Inferior parietal cortex (tissue), 1 donor: Measurements from ENCODE around the gene CSMD2.
"Not testable (repeated sequence)": the region's sequence is repeated elsewhere in the genome, so short reads cannot be mapped to it uniquely, and the experiment has no call there.

ENCODE experiments used
- DNase-seq: peaks from one replicate; pipeline ENCODE4 v3.0.0-alpha.2; 2016; ENCODE audit errors: extremely low spot score

The CSMD2 gene

GRCh38 chr1:34164771-34165391 is at the start of gene CSMD2:
Gene CSMD2 (minus strand): TSS chr1:34165230. CDS start chr1:34165097, 133 bp downstream.
- peak; percentile 72 for DNase-seq

GRCh38 chr1:34213956-34214355 is 48.9 kb upstream of the CSMD2 start:
- no peak for DNase-seq

GRCh38 chr1:34212673-34213072 is 47.6 kb upstream of the CSMD2 start:
- no peak for DNase-seq

GRCh38 chr1:34199927-34200326 is 34.9 kb upstream of the CSMD2 start:
- DNase-seq: no peak

- DNase-seq: no peak
Observed at GRCh38 chr1:34192621-34193020, 27.6 kb upstream of the CSMD2 start.

- DNase-seq: no peak
Observed at GRCh38 chr1:34190692-34191091, 25.7 kb upstream of the CSMD2 start.

- DNase-seq: no peak
Observed at GRCh38 chr1:34188985-34189384, 24.0 kb upstream of the CSMD2 start.

GRCh38 chr1:34188418-34188817 is 23.4 kb upstream of the CSMD2 start:
- DNase-seq: no peak

- no peak for DNase-seq
Observed at GRCh38 chr1:34186741-34187494, 21.9 kb upstream of the CSMD2 start.

- not testable (repeated sequence) for DNase-seq
Observed at GRCh38 chr1:34183381-34183780, 18.4 kb upstream of the CSMD2 start.

GRCh38 chr1:34178072-34178471 is 13.0 kb upstream of the CSMD2 start:
- DNase-seq: no peak

GRCh38 chr1:34176830-34177603 is 12.0 kb upstream of the CSMD2 start, which contains the start of gene C1orf94:
Gene C1orf94 (plus strand): TSS chr1:34176907. CDS start chr1:34177790, 883 bp downstream.
- DNase-seq: no peak

- DNase-seq: no peak
Observed at GRCh38 chr1:34175744-34176143, 10.7 kb upstream of the CSMD2 start.

GRCh38 chr1:34167389-34167788 is 2.4 kb upstream of the CSMD2 start:
- DNase-seq: no peak

GRCh38 chr1:34166625-34167361 is 1.8 kb upstream of the CSMD2 start:
- peak; percentile 44 for DNase-seq

- no peak for DNase-seq
Observed at GRCh38 chr1:34166191-34166624, 1.2 kb upstream of the CSMD2 start.

GRCh38 chr1:34165422-34165921 is 442 bp upstream of the CSMD2 start:
- DNase-seq: no peak

GRCh38 chr1:34163792-34164731 is 968 bp downstream of the CSMD2 start:
- DNase-seq: no peak

GRCh38 chr1:34162852-34163766 is 1.9 kb downstream of the CSMD2 start:
- DNase-seq: peak; percentile 86
